Lung microvascular endothelial cell (primary cell): ENCODE measurements around the gene ACVR1. TPM values are rescaled to one million over a fixed set of nuclear protein-coding genes. Genes with fewer than 3 reads are reported as not detected.

Experiments used
- DNase-seq, 2 donors: peaks; one replicate each; pipeline versions ENCODE4 v3.0.0 to v3.0.0-alpha.2; 2010; ENCODE audit warnings: low read depth in 2 of 2
- total RNA-seq: library from RNA; depleted of rRNA; stranded (reverse); fragments of >200 nt; gene quantifications from 2 replicates; pipeline ENCODE4 v1.2.1, GENCODE V29; 2014

Gene ACVR1
- total RNA-seq, 1 donor from 2014 or later = 13.3 TPM

DNA sequence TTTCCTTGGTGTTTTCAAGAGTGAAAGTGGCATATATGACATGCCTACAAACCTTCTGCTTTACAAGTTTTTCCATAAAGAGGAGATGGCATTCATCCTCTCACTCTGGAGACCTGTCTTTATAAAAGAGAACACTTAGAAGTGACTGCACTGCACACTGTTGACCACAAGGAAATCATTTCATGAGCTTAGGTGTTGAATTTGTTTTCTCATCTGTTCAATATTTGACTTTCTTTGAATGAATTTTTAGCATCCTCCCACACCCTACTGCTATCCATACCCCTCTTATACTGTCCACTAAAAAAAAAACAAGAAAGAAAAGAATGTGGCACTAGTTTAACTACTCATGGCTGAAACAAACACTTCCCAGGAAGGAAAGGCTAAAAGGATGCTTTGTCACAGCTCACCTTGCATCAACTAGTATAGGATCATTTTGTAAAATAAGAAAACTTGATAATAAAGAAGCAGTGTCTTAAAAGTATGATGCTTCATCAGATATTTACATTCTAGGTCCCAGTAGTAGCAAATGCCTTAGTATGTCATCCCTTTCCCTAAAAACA lies 83.0 kb downstream of the ACVR1 start:
- no peak for DNase-seq

GRCh38 chr2:157792335-157793052 lies 83.6 kb downstream of the ACVR1 start:
- peak in 1 of 2 donors; percentile 66 for DNase-seq

DNA sequence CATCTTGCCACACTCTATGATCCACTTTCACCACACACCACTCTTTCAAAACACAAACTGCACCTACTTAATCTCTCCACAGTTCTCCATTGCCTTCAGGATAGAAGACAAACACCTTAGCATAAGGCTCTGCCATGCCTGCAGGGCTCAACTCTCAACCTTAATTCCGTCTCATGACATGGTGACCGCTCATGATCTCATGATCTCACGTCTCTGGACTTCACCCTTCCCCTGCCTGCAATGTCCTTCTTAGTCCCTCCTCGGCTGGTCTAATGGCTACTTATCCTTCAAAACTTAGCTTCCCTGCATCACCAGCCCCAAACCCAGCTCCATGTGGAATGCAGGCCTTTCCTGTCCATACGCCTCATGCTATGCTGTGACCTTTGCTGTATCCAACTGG lies 85.3 kb downstream of the ACVR1 start:
- no peak for DNase-seq

DNA sequence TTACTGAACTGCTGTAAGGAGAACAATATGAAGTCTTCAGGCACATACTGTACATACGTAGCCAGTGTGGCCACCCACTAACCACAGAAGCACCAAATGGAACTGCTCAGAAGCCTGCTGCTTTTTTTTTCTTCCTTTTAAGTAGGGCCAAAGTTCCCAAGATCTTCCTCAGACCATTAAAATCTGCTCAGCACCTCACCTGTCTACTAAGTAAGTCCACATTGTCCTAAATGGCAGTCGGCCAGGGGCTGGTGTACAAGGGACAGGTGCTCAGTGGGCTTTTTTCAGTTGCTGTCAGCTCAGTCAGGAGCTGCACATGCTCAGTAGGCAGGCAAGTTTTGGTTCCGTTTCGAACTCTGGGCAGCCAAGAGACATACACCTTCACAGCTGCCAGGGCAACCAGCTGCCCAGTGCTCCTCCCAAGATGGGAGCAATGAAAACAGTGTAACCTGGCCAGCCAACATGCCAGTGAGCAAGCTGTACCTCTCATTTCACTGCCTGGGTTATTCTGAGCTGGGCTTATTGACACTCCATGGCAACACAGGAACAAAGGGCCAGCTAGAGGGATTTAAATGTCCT lies 86.1 kb downstream of the ACVR1 start:
- peak; percentile 13 to 40 for DNase-seq

GRCh38 chr2:157789256-157789655 lies 86.9 kb downstream of the ACVR1 start:
- peak in 1 of 2 donors; percentile 21 for DNase-seq

DNA sequence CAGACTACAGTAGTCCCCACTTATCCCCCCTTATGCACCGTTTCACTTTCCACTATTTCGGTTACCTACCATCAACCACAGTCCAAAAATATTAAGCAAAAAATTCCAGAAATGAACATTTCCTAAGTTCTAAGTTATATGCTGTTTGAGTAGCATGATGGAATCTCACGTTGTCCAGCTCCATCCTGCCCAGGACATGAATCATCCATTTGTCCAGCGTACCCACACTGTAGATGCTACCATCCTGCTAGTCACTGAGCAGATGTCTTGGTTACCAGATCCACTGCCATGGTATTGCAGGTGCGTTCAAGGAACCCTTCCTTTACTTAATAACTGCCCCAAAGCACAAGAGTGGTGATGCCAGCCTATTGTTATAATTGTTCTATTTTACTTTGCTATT lies 87.9 kb downstream of the ACVR1 start:
- DNase-seq = peak in 1 of 2 donors; percentile 70

DNA sequence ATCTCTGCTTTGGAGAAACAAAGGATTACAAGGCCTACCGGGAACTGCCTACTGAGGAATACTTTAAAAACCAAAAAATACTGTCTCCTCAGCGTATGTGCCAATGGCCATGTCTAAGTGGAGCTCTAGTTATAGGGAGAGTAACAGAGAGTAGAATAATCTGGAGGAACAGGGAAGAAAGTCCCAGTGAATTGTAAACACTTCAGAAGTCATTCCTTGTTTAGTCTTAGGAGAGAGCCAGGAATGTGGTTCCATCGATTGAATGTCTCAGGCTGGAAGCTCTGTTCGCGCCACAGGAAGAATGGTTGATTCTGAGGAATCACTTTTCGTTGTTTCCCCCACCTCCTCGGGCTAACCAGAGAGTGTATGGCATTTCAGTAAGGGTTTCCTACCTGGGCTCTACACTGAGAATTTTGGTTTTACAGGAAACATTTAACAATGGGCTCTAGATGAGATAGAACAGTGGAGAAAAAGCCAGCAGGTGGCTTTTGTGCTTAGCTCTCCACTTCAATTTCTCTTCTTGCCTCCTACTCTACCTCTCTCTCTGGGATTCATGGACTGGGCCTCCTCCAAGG lies 88.7 kb downstream of the ACVR1 start:
- DNase-seq = no peak

- DNase-seq = peak in 1 of 2 donors; percentile 14
Measured at GRCh38 chr2:157786663-157787363, 89.3 kb downstream of the ACVR1 start.

GRCh38 chr2:157785866-157786662 lies 90.1 kb downstream of the ACVR1 start:
- DNase-seq = no peak

GRCh38 chr2:157785200-157785599 lies 90.9 kb downstream of the ACVR1 start:
- peak in 1 of 2 donors; percentile 37 for DNase-seq

DNA sequence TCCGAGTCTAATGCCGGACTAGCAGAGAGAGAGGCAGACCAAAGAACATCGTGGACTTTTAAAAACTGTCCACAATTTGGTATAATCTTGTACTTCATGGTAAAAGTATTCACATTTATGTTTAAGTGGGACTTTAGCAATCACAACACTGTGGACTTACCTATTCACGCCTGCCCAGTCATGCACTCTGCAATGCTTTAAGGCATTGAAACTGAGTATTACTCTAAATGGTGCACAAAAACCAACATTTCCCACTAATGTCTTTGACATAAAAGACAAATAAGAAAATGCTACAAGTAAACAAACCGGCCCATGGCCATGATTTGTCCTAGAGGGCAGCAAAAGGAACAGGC lies 91.3 kb downstream of the ACVR1 start:
- no peak for DNase-seq

GRCh38 chr2:157784169-157784822 lies 91.8 kb downstream of the ACVR1 start:
- DNase-seq = peak; percentile 64 to 68

- no peak for DNase-seq
Measured at GRCh38 chr2:157783245-157783644, 92.9 kb downstream of the ACVR1 start.

DNA sequence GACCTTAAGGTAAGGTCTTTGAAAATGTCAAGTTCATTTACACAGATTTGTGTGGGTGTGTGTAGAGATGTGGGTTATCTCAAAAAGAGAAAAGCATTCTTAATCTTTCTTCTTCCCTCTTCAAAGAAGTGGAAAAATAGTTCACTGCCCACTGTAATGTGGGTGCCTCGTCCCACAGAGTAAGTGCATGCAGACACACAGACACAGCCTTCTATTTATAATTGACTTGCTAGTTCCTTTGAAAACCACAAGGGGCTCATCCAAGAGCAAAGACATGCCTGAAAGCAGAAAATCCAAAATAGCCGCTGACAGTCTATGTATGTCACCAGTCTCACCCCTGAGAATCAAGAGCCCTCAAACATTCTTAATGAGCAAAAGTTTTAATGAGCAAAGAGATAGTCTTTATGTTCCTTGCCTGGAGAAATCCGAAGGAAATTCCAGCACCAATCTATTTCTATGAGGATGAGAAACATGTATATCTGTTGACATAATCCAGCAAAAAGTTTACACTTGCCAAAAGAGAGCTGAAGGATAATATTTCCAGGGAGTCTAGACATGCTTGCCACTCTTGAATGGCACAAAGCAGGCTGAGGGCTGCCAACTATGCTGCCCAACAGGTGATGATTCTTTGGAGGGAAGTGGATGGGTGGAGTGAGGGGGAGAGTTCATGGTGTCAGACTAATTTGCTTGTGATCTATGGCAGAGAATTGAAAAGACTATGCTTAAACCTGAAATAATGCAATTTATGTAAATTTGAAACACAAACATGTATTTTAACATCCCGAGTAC lies 93.9 kb downstream of the ACVR1 start:
- peak in 1 of 2 donors; percentile 46 for DNase-seq

DNA sequence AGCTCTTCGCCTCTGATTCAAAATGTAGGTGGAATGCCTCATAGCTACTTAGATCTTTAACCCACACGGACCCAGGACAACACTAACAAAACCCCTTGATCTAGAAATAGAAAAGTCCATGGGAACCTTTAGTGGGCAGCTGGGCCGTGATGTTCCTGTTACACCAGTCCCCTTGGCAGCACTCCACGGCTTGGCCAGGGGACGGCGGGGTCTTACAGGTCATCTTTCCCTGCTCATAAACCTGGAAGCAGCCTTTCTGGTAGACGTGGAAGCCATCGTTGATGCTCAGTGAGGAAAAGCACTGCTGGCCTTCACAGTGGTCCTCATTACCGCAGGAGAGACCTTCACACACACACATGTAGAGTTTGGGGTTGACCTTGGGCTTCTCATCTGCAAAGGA lies 95.9 kb downstream of the ACVR1 start:
- no peak for DNase-seq

- DNase-seq = no peak
Measured at GRCh38 chr2:157779794-157780193, 96.3 kb downstream of the ACVR1 start.

GRCh38 chr2:157777427-157777826 lies 98.7 kb downstream of the ACVR1 start:
- DNase-seq = peak; percentile 71 to 77

GRCh38 chr2:157771234-157771633 lies 104.9 kb downstream of the ACVR1 start:
- no peak for DNase-seq

- DNase-seq = no peak
Measured at GRCh38 chr2:157769856-157770255, 106.3 kb downstream of the ACVR1 start.

- no peak for DNase-seq
Measured at GRCh38 chr2:157764386-157764785, 111.7 kb downstream of the ACVR1 start.
